ENCODE measurements around the gene UNK. TPM values are rescaled to one million over a fixed set of nuclear protein-coding genes. Genes with fewer than 3 reads are reported as not detected.

The UNK gene
- total and polyA plus RNA-seq, 2 of the 13 experiments (the other 11 are each of a cell fraction or from before 2014, with no cell fraction given), result 31.6 to 33.0 TPM

DNA sequence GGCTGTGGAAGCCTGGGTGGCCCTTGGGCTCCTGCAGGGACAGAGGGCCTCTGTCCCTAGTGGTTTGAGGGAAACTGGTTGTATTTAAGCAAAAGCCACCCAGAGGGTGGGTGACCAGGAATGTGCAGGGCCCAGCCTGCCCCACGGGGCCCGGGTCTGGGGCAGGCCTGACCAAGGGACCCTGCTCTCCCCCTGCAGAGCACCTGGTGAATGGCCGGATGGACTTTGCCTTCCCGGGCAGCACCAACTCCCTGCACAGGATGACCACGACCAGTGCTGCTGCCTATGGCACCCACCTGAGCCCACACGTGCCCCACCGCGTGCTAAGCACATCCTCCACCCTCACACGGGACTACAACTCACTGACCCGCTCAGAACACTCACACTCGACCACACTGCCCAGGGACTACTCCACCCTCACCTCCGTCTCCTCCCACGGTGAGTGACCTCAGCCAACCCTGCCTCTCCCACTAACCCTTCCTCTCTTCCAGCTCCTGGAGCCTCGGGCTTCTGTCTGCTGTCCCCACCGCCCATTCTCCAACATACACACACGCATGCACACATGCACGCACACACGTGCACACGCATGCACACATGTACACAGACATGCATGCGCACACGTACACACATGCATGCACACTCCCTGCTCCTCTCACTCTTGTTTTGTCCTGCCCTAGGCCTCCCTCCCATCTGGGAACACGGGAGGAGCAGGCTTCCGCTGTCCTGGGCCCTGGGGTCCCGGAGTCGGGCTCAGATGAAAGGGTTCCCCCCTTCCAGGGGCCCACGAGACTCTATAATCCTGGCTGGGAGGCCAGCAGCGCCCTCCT, 30.0 kb upstream of the UNK start (continued):
- TF ChIP-seq ZNF101 (CRISPR knock-in tag; IDR thresholded peaks at IDR 0.05; ENCODE audit: borderline replicate concordance, low read depth) (0 out of 2 replicates have a peak, but pooled peaks have one; percentile 60), U2AF1 (optimal IDR thresholded peaks at IDR 0.05; ENCODE audit: low read depth, low read length) (peak; percentile 67), ZNF180 (CRISPR knock-in tag; IDR thresholded peaks at IDR 0.05; ENCODE audit: borderline replicate concordance, low read depth) (no peak), PCBP2 (optimal IDR thresholded peaks at IDR 0.05; ENCODE audit: low read depth, low read length, poor library complexity, severe bottlenecking) (no peak), ZNF446 (CRISPR knock-in tag; IDR thresholded peaks at IDR 0.05) (no peak), ZFP1 (CRISPR knock-in tag; IDR thresholded peaks at IDR 0.05) (no peak), MED8 (CRISPR knock-in tag; IDR thresholded peaks at IDR 0.05; ENCODE audit: insufficient replicate concordance) (no peak), KLF12 (CRISPR knock-in tag; IDR thresholded peaks at IDR 0.05; ENCODE audit: borderline replicate concordance) (peak; percentile 40; the same call in 1 of the 2 replicates), GPN1 (CRISPR knock-in tag; IDR thresholded peaks at IDR 0.05; ENCODE audit: borderline replicate concordance) (peak; percentile 65; the same call in 1 of the 2 replicates), SP1 (IDR thresholded peaks at IDR 0.05) (no peak), SP1 (CRISPR knock-in tag; IDR thresholded peaks at IDR 0.05) (peak; percentile 58), PRMT3 (CRISPR knock-in tag; IDR thresholded peaks at IDR 0.05; ENCODE audit: borderline replicate concordance, low read depth) (no peak), ZNF558 (CRISPR knock-in tag; IDR thresholded peaks at IDR 0.05; ENCODE audit: borderline replicate concordance) (no peak; the same call in 1 of the 2 replicates), ZNF644 (CRISPR knock-in tag; IDR thresholded peaks at IDR 0.05; ENCODE audit: low read depth) (peak; percentile 64; the same call in 1 of the 2 replicates), PITX1 (CRISPR knock-in tag; IDR thresholded peaks at IDR 0.05) (peak; percentile 73; the same call in 1 of the 2 replicates), ZNF225 (CRISPR knock-in tag; IDR thresholded peaks at IDR 0.05) (no peak)
- TF ChIP-seq, protein P1, sequence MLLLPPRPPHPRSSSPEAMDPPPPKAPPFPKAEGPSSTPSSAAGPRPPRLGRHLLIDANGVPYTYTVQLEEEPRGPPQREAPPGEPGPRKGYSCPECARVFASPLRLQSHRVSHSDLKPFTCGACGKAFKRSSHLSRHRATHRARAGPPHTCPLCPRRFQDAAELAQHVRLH (CRISPR knock-in tag; IDR thresholded peaks at IDR 0.05; ENCODE audit: borderline replicate concordance, low read depth), result peak; percentile 89; the same call in 1 of the 2 replicates
- TF ChIP-seq, protein P2, sequence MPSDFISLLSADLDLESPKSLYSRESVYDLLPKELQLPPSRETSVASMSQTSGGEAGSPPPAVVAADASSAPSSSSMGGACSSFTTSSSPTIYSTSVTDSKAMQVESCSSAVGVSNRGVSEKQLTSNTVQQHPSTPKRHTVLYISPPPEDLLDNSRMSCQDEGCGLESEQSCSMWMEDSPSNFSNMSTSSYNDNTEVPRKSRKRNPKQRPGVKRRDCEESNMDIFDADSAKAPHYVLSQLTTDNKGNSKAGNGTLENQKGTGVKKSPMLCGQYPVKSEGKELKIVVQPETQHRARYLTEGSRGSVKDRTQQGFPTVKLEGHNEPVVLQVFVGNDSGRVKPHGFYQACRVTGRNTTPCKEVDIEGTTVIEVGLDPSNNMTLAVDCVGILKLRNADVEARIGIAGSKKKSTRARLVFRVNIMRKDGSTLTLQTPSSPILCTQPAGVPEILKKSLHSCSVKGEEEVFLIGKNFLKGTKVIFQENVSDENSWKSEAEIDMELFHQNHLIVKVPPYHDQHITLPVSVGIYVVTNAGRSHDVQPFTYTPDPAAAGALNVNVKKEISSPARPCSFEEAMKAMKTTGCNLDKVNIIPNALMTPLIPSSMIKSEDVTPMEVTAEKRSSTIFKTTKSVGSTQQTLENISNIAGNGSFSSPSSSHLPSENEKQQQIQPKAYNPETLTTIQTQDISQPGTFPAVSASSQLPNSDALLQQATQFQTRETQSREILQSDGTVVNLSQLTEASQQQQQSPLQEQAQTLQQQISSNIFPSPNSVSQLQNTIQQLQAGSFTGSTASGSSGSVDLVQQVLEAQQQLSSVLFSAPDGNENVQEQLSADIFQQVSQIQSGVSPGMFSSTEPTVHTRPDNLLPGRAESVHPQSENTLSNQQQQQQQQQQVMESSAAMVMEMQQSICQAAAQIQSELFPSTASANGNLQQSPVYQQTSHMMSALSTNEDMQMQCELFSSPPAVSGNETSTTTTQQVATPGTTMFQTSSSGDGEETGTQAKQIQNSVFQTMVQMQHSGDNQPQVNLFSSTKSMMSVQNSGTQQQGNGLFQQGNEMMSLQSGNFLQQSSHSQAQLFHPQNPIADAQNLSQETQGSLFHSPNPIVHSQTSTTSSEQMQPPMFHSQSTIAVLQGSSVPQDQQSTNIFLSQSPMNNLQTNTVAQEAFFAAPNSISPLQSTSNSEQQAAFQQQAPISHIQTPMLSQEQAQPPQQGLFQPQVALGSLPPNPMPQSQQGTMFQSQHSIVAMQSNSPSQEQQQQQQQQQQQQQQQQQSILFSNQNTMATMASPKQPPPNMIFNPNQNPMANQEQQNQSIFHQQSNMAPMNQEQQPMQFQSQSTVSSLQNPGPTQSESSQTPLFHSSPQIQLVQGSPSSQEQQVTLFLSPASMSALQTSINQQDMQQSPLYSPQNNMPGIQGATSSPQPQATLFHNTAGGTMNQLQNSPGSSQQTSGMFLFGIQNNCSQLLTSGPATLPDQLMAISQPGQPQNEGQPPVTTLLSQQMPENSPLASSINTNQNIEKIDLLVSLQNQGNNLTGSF (CRISPR knock-in tag; IDR thresholded peaks at IDR 0.05), result peak; percentile 75; the same call in 1 of the 2 replicates
- TF ChIP-seq, protein P3, sequence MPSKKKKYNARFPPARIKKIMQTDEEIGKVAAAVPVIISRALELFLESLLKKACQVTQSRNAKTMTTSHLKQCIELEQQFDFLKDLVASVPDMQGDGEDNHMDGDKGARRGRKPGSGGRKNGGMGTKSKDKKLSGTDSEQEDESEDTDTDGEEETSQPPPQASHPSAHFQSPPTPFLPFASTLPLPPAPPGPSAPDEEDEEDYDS (CRISPR knock-in tag; IDR thresholded peaks at IDR 0.05), result peak; percentile 66
- TF ChIP-seq, protein P4, sequence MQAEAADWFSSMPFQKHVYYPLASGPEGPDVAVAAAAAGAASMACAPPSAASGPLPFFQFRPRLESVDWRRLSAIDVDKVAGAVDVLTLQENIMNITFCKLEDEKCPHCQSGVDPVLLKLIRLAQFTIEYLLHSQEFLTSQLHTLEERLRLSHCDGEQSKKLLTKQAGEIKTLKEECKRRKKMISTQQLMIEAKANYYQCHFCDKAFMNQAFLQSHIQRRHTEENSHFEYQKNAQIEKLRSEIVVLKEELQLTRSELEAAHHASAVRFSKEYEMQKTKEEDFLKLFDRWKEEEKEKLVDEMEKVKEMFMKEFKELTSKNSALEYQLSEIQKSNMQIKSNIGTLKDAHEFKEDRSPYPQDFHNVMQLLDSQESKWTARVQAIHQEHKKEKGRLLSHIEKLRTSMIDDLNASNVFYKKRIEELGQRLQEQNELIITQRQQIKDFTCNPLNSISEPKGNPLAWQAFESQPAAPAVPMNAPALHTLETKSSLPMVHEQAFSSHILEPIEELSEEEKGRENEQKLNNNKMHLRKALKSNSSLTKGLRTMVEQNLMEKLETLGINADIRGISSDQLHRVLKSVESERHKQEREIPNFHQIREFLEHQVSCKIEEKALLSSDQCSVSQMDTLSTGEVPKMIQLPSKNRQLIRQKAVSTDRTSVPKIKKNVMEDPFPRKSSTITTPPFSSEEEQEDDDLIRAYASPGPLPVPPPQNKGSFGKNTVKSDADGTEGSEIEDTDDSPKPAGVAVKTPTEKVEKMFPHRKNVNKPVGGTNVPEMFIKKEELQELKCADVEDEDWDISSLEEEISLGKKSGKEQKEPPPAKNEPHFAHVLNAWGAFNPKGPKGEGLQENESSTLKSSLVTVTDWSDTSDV (CRISPR knock-in tag; IDR thresholded peaks at IDR 0.05), result peak; percentile 78

All from HepG2 (cell line).